AG04450 (cell line): Measurements from ENCODE around the gene DBI. TPM values are rescaled to one million over a fixed set of nuclear protein-coding genes. Genes with fewer than 3 reads are reported as not detected.
"Not testable (repeated sequence)": the region's sequence is repeated elsewhere in the genome, so short reads cannot be mapped to it uniquely, and the experiment has no call there.

ENCODE experiments used
- CTCF ChIA-PET: fragments of 300-600, 350-600 bp; formaldehyde crosslinking; extraction: SDS; loops from one replicate; lab custom pipeline; 2022; ENCODE audit warnings: antibody characterized with exemption, inconsistent platforms; lab: Charles Lee
- POLR2A ChIA-PET: fragments of 350-600 bp; formaldehyde crosslinking; extraction: SDS; loops from one replicate; lab custom pipeline; 2021; ENCODE audit warnings: antibody characterized with exemption, inconsistent platforms; lab: Yijun Ruan, JAX
- DNase-seq: peaks from one replicate; pipeline ENCODE4 v3.0.0-alpha.2; 2011; ENCODE audit warnings: low read depth, low spot score
- H3K27ac ChIP-seq: one replicate; pipeline ENCODE4 v1.5.1; 2012; ENCODE audit warnings: low read depth, low read length, control low read depth
- H3K27me3 ChIP-seq: one replicate; pipeline ENCODE4 v1.6.0; 2012; ENCODE audit warnings: low read length; ENCODE audit not compliant: control insufficient read depth, insufficient read depth
- H3K4me3 ChIP-seq: 2 replicates; pipeline ENCODE4 v1.5.1; 2011; ENCODE audit warnings: mild to moderate bottlenecking, low read depth, low read length, control low read depth
- H3K9me3 ChIP-seq: 2 replicates; pipeline ENCODE4 v1.5.1; 2012; ENCODE audit warnings: low read length; ENCODE audit not compliant: control insufficient read depth, insufficient read depth
- CTCF ChIP-seq: IDR thresholded peaks from 2 replicates; pipeline ENCODE4 v1.5.1; 2011; ENCODE audit warnings: low read depth, low read length, control low read depth, inconsistent platforms
- polyA plus RNA-seq: library from polyadenylated mRNA; depleted of rRNA; stranded (reverse); fragments of >200 nt; gene quantifications from 2 replicates; pipeline ENCODE4 v1.2.3, GENCODE V29; 2011

Gene DBI
- polyA plus RNA-seq, 1 experiment, result 244 TPM

- ChIA-PET POLR2A (no interaction called here), CTCF (interaction anchor here (0.6 kb wide), 1 partner anchor 10 kb away, joined by 3 read pairs; no protein-coding TSS in a partner anchor)
- TF ChIP-seq CTCF, result no peak
- H3K4me3 ChIP-seq, result no peak overlapping the region
- peaks cover under 1% of the 10 kb centered on the region for H3K27me3 ChIP-seq
- no peaks in the 10 kb centered on the region for H3K9me3 ChIP-seq
- no peak overlapping the region for H3K27ac ChIP-seq
- no peak for DNase-seq
Measured at GRCh38 chr2:119397196-119397595, 30.4 kb downstream of the DBI start.

DNA sequence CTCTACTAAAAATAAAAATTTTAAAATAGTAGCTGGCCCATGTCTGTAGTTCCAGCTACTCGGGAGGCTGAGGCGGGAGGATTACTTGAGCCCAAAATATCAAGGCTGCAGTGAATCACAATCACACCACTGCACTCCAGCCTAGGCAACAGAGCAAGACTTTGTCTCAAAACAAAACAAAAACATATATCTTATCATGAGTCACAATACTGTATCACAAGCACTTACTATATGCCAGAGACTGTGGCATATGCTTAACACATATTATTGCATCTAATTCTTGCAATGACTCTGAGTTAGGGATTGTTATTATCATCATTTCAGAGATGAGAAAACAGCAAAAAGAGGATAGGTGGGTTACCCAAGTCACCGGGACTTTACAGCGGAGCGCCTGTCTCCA, 35.3 kb downstream of the DBI start:
- peaks cover 2% of the 10 kb centered on the region for H3K27me3 ChIP-seq
- DNase-seq, result no peak
- H3K4me3 ChIP-seq, result no peak overlapping the region
- CTCF ChIA-PET, result interaction anchor here (0.5 to 1.7 kb wide), 3 partner anchors 15 to 75 kb away, joined by 3 to 5 read pairs (median 4); no protein-coding TSS in a partner anchor
- H3K9me3 ChIP-seq, result no peaks in the 10 kb centered on the region
- POLR2A ChIA-PET, result no interaction called here
- TF ChIP-seq CTCF, result no peak
- no peak overlapping the region for H3K27ac ChIP-seq

DNA sequence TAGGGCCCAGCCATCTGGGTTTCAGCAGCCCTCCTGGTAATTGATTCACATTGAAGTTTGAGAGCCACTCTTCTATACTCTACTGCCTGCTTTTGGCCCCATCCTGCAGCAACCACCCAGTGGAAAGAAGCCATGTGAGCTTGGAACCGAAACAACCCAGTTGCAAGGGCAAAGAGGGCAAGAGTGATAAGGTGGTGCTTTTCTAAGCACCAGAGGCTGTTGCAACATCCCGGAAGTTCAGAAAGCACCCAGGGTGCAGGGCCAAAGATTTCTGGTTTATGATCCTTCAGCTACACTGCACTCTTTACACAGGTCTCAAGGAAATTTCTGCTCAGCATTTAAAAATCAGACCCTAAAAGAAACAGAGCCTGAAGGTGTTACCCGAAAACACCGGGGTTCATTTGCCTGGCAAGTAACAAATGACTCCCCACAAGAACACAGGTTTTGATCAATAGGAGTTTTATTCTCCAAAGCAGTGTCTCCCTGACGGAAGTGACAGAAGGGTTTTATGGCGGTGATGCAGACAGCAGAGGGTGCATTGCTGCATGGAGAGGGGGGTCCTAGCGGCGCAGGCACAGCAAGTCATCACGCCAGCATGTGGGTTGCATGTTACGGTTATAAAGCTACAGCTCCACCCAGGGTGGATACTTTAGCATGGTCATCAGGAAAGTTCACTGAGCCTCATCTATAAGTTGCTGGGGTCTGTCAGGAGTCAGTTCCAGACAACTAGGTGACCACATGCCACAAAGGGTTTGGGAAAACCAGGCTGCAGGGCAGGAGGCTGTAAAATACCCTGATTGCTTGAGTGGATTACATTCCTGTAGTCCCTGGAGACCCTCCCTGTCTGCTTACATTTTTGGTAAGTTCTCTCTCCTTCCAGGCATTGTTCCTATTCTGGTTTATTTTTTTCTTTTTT, 36.1 kb downstream of the DBI start:
- Histone ChIP-seq H3K4me3 (no peak overlapping the region), H3K27ac (no peak overlapping the region), H3K9me3 (no peaks in the 10 kb centered on the region), H3K27me3 (peaks cover 2% of the 10 kb centered on the region)
- DNase-seq, result no peak
- no peak for TF ChIP-seq CTCF
- ChIA-PET POLR2A (no interaction called here), CTCF (interaction anchor here (1.5 kb wide), 1 partner anchor 74 kb away, joined by 4 read pairs; no protein-coding TSS in a partner anchor)

DNA sequence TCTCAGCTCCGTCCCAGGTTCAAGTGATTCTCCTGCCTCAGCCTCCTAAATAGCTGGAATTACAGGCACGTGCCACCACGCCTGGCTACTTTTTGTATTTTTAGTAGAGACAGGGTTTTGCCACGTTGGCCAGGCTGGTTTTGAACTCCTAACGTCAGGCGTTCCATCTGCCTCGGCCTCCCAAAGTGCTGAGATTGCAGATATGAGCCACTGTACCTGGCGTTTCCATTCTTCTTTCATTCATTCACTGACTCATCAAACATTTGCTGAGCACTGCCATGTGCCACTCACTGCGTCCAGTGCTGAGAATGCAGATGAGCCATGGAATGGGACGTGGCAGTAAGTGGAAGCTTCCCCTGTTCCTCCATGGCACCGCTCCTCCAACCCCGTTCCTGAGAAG, 36.8 kb downstream of the DBI start:
- CTCF ChIA-PET, result interaction anchor here (1.5 to 3.7 kb wide), 2 partner anchors 72 to 73 kb away, joined by 4 to 35 read pairs; no protein-coding TSS in a partner anchor

DNA sequence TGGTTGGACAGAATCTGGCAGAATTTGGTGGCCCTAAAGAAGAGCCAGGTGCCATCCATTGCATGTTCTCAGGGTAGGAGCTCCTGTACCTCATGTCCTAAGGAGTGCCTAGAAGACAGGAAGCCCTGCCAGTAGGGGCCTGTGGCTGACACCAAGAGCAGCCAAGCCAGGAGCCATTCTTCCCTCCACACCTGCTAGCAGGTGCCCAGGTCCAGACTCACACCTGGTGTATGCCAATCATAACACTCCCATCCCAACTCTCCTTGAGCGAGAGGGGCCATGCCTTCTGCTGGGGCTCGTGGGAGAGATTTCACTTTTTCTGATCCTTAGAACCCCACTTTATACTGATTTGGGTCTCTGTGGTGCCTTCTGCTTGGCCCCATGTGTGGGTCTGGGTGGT, 38.4 kb downstream of the DBI start:
- peaks cover 2% of the 10 kb centered on the region for H3K27me3 ChIP-seq
- H3K27ac ChIP-seq, result no peak overlapping the region
- no peak for TF ChIP-seq CTCF
- no peak for DNase-seq
- POLR2A ChIA-PET, result no interaction called here
- no peaks in the 10 kb centered on the region for H3K9me3 ChIP-seq
- CTCF ChIA-PET, result interaction anchor here (1.0 to 3.7 kb wide), 3 partner anchors 16 to 236 kb away, joined by 3 to 35 read pairs (median 4); no protein-coding TSS in a partner anchor
- no peak overlapping the region for H3K4me3 ChIP-seq

More for the DNA sequence above, 36.8 kb downstream of the DBI start:
- H3K4me3 ChIP-seq, DNase-seq, H3K9me3 ChIP-seq, POLR2A ChIA-PET, H3K27ac ChIP-seq, H3K27me3 ChIP-seq: not testable (repeated sequence)
